GM18517 (cell line): ENCODE measurements around the gene TMEM237.
A peak's percentile ranks its signal among the peaks of the same experiment; 100 is the strongest.

ENCODE experiments used
- ATAC-seq: cut with Tn5 transposase; IDR thresholded peaks from one replicate; pipeline ENCODE4 v1.9.1; 2021; ENCODE audit warnings: mild to moderate bottlenecking, moderate library complexity; ENCODE audit not compliant: unreplicated experiment

Gene TMEM237

DNA sequence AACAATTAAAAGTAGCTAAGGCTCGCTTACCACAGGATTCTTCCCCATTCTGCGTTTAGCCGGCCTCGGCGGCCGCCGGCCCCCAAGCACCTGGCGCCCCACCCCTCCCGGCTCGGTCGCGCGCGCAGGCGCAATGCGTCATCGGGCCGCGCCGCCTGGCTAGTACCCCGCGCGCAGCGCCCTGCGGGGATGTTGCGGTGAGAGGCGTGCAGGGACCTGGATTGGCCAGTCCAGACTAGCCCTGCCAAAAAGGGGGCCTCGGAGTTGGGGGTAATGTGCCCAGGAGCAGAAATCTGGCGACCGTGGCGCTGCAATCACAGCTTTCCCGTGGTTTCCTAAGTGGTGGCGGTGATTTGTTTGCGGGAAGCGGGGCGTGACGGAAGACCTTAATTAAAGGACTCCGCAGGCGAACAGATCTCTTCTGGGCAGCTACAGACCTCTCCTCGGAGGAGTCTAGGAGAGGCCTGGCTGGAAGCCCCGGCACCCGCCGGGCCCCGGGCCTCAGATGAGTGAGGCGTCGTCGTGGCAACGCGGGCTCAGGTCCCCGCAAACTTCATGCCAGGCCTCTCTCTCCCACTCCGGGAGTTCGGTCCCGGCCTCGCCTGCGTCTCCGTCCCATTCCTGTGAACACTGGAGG lies 606 bp downstream of the TMEM237 start:
- ATAC-seq: peak; percentile 61

DNA sequence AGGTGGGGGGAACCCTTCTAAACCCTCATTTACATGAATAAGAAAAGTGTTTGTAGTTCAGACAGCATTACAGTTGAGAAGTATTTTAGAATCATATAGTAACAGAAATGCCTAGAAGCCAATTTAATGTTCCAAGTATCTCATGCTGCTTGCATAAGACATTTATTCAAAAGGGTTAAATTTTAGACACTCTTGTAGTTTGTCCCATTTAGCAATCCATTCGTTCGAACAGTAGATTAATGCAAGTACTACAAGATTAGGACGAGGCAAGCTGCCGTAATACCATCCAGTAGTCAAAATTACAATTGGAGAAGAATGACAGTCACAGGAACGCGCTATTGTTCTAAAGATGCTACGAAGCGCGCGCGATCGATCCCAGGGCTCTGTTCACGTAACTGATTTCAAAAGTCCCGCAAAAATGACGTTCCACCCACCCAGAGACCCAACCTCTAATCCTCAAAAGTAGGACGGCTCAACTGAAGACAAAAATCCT lies 1.2 kb downstream of the TMEM237 start:
- peak; percentile 49 for ATAC-seq

DNA sequence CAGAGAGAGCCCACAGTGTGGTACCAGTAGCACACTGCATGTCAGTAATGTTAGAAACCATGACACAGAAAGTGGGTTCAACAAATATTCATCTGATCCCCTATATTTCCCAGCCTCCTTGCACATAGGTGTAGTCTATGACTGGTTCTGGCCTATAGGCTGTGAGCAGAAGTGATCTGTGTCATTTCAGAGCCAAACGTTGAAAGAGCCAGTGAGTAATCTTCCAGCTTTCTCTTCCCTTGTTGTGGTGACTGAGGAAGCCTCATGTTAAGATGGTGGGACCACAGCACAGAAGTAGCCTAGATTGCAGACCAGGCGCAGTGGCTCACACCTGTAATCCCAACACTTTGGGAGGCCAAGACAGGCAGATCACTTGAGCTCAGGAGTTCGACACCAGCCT lies 4.1 kb downstream of the TMEM237 start:
- no peak for ATAC-seq

DNA sequence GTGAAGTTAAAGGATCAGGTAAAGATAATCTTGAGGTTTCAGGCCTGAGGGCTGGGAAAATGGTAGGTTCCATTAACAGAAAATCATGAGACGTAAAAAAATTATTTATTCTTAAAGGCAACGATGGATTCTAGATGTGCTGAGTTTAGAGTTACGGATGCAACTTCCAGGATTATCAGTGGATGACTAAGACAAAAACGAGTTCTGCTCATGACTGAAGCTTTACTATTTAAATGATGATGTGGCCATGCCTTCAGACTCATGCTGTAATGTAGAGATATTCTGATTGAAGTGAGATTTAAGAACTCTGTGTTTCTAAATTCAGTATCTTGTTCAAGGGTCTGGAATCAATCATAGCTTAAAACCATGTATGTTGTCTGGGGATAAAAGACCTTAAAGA lies 5.0 kb downstream of the TMEM237 start:
- no peak for ATAC-seq

DNA sequence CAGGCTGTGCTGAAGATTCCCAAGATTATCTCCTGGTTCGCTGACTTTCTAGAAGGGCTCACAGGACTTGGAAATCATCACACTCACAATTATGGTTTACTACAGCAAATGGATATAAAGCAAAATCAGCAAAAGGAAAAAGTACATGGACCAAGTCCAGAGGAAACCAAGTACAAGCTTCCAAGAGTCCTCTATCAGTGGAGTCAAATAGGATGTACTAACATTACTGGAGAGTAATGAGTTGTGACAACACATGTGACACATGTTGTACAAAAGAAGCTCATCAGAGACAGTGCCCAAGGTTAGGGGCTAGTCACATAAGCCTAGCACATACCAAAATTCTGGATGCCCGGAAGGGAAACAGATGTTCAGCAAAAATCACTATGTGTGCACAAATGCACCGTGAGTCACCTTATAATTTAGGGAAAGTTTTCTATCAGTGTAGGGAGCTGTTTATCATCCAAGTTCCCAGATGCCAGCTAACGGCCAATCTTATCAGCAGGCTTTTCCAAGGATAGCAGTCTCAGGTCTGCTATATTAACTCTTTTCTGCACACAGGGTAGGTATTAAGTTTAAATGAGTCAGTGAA lies 9.5 kb downstream of the TMEM237 start:
- no peak for ATAC-seq

DNA sequence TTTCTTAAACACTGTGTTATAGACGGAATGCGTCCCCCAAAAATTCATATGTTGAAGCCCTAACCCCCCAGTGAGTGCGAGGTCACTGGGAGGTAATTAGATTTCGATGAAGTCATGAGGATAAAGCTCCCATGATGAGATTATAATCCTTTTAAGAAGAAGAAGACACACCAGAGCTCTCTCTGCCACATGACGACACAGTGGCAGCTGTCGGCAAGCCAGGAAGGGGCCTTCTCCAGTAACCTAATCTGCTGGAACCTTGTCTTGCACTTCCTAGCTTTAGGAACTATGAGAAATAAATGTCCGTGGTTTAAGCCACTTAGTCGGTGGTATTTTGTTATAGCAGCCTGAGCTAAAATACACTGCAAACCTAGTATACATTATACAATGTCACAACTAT lies 12.3 kb downstream of the TMEM237 start:
- no peak for ATAC-seq

DNA sequence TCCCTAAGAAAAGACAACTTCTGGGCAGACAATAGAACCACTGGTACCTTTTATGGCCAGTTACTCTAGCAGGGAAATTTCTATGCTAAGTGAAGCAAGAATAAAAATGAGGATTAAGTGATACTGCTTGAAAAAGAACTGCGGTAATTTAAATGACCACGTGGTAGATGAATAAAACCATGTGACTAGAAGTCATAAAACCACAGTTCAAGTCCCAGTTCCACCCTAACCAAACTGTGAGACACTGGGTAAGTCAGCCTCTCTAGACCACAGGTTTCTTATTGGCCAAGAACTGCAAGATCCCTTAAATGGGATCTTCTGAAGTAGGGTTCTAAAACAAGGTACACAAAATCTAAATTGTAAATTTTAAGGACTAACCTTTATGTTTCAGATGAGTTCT lies 12.7 kb downstream of the TMEM237 start:
- ATAC-seq: no peak

DNA sequence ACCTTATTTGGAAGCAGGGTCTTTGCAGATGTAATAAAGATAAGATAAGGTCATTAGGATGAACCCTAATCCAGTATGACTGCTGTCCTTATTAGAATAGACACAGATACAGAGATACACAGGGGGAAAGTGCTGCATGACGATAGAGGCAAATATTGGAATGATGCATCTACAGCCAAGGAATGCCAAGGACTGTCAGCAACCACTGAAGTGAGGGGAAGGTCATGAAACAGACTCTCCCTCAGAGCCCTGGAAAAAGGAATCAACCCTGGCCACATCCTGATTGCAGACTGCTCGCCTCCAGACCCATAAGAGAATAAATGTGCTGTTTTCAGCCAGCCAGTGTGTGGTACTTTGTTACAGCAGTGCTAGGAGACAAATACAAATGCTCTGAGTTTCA lies 14.8 kb downstream of the TMEM237 start:
- no peak for ATAC-seq

DNA sequence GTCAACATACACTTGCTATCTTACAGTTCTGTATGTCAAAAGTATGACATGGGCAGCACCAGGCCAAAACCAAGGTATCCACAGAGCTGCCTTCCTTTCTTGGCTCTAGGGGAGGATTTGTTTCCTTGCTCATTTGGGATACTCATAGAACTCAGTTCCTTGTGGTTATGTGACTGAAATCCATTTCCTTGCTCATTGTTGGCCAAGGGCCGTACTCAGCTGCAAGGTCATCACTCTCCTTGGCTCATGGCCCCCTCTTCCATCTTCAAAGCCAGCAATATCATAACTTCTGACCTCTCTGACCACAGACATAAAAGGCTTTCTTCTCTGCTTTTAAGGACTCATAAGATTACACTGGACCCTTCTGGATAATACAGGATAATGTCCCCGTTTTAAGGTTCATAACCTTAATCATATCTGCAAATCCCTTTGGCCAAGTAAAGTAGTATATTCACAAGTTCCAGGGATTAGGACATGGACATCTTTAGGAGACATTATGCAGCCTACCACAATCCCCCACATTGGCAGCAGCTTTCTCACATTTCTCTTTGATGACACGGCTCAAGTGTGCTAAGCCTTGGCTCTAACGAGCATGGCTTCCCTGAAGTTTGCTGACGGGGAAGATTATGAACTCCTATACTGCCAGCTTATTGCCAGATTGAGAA lies 20.9 kb downstream of the TMEM237 start:
- ATAC-seq: no peak

DNA sequence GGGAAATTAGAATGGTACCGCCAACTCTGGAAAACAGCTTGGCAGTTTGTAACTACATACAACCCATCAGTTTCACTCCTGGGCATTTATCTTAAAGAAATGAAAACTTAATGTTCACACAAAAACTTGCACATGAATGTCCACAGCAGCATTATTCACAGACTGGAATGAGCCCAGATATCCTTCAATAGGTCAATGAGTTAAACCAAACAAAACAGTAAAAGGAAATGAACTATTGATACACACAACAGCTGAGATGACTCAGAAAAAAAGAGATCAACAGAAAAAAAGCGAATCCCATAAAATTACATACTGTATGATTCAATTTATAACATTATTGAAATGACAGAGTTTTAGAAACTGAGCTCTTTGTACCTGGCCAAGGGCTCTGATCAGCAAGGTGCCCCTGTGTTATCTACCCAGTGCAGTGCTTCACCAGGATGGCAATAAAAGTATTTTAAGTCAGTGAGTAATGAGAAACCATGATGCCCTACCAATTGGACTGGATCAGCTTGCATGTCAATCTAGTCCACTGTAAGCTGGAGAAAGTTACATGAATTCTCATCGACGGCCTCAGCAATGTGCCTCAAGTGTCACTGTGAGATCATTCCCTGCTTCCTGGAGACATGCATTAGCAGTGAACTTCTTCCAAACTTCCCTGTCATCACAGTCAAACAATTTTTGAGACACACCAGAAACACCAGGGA lies 21.9 kb downstream of the TMEM237 start:
- ATAC-seq: no peak

DNA sequence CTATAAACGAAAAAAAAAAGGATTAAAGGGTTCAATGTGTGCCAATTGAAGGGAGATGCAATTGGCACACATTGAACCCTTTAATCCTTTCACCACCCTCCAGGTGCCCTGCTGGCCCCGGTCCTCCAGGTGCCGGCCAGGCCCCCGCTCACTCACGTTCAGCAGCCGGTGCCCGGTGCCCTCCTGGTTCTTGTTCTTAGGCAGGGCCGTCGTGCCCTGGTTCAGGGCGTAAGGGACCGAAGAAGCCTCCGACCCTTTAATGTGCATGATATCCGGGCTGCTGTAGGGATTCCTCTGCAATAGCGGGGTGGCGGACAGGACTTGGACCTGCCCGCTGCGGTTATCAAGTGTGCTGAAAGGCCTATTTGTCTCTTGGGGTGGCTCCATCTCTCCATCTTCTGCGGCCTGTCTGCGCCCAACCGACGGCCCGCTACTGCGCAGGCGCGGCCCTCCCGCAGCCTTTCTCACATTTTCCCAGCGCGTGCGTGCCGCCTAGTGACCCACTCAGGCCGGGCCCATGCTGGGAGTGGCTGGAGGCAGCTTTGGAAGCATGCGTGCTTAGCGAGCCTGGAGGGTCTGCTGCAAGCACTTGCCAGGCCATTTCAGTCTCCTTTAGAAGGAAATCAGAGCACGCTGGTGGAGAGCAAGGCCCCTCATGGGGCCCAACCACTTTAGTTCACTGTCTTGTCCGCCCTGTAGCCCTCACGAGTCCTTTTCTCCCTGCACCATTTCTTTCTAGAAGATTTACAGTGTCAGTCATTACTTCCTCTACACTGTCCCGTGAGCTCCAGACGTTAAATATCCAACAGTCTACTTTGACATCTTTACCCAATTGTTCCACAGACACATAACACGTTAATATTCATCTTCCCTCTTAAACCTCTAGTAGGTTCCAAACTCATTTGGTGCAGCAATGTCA lies 24.3 kb downstream of the TMEM237 start:
- no peak for ATAC-seq

DNA sequence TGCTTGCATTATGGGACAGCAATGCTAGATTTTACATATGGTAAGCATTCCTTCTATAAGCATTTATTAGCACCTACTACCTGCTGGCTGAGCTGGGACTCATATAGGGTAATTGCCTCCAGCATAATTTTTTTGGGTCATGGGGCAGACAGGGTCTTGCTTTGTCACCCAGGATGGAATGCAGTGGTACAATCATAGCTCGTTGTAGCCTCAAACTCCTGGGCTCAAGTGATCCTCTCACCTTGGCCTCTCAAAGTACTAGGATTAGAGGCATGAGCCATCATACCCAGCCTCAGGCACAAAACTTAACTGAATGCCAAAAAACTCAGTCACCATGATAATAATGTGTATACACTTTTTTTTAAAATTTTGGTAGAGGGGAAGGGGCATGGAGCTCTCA lies 35.3 kb downstream of the TMEM237 start:
- no peak for ATAC-seq

DNA sequence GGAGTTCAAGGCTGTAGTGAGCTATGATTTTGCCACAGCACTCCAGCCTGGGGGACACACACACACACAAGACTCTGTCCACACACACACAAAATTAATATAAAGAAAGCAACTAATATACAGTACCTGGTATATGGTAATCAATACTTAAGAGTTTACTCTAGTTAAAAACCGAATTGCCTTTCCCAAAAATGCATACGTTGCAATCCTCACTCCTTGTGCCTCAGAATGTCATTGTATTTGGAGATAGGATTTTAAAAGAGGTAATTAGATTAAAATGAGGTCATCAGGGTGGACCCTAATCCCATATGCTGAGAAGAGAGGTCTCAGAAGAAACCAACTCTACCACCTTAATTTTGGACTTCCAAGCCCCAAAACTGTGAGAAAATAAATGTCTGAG lies 35.7 kb downstream of the TMEM237 start:
- no peak for ATAC-seq

DNA sequence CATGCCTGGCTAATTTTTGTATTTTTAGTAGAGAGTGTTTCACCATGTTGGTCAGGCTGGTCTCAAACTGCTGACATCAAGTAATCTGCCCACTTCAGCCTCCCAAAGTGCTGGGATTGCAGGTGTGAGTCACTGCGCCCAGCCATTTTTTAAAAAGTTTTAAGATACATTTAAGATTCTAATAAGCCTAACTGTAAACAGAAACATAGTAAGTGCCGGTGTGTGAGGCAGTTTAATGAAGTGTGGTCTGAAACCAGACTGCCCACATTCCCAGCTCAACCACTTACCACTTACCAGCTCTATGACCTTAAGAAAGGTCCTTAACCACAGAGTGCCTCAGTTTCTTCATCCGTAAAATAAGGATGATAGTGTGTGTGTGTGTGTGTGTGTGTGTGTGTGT lies 42.4 kb downstream of the TMEM237 start:
- ATAC-seq: no peak

DNA sequence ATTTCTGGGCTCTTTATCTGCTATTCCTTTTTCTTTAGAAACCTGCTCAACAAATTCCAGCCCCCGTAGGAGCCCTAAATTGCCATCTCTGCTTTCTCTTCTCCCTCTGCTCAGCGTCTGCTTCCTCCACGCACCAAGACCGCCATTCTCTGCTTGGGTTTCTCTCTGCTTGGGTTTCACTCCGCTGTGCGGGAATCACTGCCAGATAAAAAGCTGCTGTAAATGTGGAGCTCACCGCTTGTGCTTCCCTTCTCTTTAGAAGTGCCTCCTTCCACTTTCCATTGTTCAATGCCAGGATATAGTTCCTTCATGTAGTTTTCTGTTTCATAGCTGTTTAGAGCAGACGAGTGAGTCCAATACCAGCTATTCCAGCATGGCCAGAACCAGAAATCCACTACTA lies 45.9 kb downstream of the TMEM237 start:
- no peak for ATAC-seq

DNA sequence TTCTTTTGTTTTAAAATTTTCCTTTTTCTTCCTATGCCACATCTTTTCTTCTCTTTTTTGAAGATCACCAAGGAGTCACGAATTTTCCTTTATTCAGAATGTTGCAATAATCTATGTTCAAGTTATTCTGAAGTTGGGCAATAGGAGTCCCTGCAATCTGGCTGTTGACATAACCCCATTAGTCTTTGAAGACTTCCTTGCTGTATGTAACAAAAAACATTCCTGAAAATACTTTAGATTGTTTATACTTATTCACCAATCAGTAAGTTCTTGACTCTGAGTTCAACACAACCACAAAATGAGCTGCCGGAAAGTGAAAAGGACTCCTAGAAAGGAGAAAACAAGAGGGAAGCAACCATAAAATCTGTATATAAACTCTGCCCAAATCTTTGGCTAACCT lies 62.8 kb downstream of the TMEM237 start:
- ATAC-seq: no peak

DNA sequence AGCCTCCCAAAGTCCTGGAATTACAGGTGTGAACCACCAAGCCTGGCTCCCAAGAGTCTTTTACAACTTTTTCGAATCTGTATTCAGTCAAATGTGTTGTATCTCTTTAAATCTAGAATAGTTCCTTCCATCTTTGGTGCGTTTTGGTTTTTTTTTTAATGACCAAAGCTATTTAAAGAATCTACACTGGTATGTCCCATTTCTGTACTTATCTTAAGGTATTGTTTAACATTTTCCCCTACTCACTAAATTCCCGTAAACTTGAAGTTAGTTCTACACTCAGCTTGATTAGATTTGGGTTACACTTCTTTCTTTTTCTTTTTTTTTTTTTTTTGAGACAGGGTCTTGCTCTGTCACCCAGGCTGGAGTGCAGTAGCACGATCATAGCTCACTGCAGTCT lies 63.8 kb downstream of the TMEM237 start:
- no peak for ATAC-seq

DNA sequence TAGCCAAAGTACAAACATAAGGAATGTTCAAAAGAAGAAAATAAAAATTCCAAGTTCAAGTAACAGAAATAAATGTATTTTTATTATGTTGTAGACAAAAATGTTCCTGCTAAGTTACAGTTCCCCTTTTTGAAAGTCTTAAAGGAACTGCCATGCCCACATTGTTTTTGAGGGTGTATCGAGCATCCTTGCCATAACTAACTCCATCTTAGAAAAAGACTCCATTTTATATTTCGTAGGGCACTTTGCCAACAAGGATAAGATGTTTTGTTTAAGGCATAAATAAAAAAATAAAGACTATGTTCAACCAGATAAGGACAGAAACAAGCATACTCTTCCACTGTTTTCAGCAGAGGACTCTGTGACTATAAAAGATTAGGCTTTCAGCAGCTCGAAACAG lies 67.3 kb downstream of the TMEM237 start:
- ATAC-seq: no peak

DNA sequence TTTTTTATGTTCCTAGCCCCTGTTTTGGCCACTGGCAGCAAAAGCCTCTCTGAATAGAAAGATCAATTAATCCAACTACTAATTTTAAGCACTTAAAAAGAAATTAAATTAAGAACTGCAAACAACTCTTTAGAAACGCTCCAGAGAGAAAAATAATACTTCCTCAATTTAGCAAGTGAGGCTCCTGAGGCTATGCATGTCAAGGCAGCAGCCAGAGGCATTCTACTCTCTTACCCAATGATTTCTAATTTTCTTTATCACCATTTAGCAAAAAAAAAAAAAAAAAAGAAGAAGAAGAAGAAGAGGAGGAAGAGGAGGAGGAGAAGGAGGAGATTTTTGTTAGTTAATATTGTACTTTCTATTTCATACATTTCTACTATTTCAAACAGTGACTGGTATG lies 68.5 kb downstream of the TMEM237 start:
- no peak for ATAC-seq

DNA sequence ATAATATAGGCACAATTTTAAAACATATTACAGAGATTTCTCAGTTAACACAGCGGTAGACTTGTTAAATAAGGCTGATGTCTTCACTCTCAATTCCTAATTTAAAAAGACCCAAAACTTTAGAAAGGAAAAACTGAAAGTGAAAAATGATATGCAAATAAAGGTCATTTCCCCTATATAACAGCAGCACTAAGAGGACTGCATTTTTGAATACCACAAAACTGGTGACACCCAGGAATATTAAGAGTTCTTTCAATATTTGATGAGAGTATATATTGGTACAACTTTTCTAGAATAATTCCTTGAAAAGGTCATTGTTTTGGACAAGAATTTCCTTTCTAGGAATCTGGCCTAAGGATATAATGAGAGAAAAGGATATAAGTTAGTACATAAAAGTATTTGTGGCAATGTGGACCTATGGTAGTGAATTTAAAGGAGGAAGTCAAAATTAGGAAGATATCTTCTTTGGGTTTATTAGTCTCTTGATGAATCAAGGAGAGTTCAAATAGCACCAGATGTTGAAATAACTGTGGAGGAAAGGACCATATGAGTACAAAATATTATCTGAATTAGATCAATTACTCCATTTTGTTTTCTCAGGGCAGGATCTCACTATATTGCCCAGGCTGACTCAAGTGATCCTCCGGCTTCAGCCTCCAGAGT lies 70.3 kb downstream of the TMEM237 start:
- no peak for ATAC-seq
